HL-60 (cell line): ENCODE measurements around the gene IFTAP.

ENCODE experiments used
- CTCF ChIP-seq: IDR thresholded peaks from one replicate; pipeline ENCODE4 v1.5.1; 2011; ENCODE audit warnings: low read length, control low read depth, inconsistent platforms; ENCODE audit not compliant: insufficient read depth
- POLR2AphosphoS5 ChIP-seq: IDR thresholded peaks from 2 replicates; pipeline ENCODE4 v1.6.1; 2012; ENCODE audit warnings: low read depth

GRCh38 chr11:36596880-36597279 lies 2.6 kb downstream of the IFTAP start:
- TF ChIP-seq CTCF (no peak), POLR2AphosphoS5 (no peak)
